ENCODE results near the gene DYRK2.

DNA sequence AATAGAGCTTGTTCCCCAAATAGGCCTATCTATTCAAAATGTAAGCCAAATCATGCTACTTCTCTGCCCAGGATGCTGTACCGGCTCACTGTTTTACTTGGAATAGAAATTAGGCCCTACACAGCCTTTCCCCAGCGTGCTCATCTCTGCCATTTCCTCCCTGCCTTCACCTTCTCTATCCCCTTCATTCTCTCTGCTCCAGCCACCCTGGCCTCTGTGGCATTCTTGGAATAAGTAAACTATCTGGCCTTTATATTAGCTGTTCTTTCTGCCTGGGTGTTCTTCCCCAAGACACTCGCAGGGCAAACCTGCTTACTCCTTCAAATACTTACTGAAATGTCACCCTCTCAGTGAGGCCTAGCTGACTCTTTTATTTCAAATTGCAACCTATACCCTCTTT, 30.9 kb upstream of the DYRK2 start:
- TF ChIP-seq, protein P1, sequence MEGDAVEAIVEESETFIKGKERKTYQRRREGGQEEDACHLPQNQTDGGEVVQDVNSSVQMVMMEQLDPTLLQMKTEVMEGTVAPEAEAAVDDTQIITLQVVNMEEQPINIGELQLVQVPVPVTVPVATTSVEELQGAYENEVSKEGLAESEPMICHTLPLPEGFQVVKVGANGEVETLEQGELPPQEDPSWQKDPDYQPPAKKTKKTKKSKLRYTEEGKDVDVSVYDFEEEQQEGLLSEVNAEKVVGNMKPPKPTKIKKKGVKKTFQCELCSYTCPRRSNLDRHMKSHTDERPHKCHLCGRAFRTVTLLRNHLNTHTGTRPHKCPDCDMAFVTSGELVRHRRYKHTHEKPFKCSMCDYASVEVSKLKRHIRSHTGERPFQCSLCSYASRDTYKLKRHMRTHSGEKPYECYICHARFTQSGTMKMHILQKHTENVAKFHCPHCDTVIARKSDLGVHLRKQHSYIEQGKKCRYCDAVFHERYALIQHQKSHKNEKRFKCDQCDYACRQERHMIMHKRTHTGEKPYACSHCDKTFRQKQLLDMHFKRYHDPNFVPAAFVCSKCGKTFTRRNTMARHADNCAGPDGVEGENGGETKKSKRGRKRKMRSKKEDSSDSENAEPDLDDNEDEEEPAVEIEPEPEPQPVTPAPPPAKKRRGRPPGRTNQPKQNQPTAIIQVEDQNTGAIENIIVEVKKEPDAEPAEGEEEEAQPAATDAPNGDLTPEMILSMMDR (IDR thresholded peaks at IDR 0.05), result no peak
- TF ChIP-seq POLR2A (IDR thresholded peaks at IDR 0.05), result no peak
